DOHH2 (cell line): Measurements from ENCODE around the gene RAD51B.
A peak's percentile ranks its signal among the peaks of the same experiment; 100 is the strongest.

Experiments used
- H3F3A ChIP-seq: fragments of 200-600 bp; sonication (generic), shearing (Covaris generic); 2 replicates; pipeline ENCODE4 v1.6.0; 2016; ENCODE audit warnings: antibody characterized with exemption, mild to moderate bottlenecking; ENCODE audit not compliant: control insufficient read depth, insufficient read depth
- H3K27ac ChIP-seq: fragments of 200-600 bp; sonication (generic); 2 replicates; pipeline ENCODE4 v1.5.1; 2014; ENCODE audit warnings: low read depth, mild to moderate bottlenecking, low read length, moderate library complexity
- H3K27me3 ChIP-seq: fragments of 200-600 bp; sonication (generic); 2 replicates; pipeline ENCODE4 v1.6.1; 2014; ENCODE audit warnings: mild to moderate bottlenecking, low read length, mixed read lengths; ENCODE audit not compliant: control insufficient read depth
- H3K36me3 ChIP-seq: fragments of 200-600 bp; sonication (generic); 2 replicates; pipeline ENCODE4 v1.6.1; 2014; ENCODE audit warnings: mild to moderate bottlenecking, low read length, moderate library complexity, mixed read lengths; ENCODE audit not compliant: control insufficient read depth
- H3K4me1 ChIP-seq: fragments of 200-600 bp; sonication (generic); 2 replicates; pipeline ENCODE4 v1.6.1; 2014; ENCODE audit warnings: mild to moderate bottlenecking, low read length, mixed read lengths; ENCODE audit not compliant: control insufficient read depth
- H3K4me2 ChIP-seq: fragments of 200-600 bp; sonication (generic); 2 replicates; pipeline ENCODE4 v1.6.0; 2014; ENCODE audit warnings: mild to moderate bottlenecking, low read length, moderate library complexity
- H3K4me3 ChIP-seq: fragments of 200-600 bp; sonication (generic); 2 replicates; pipeline ENCODE4 v1.5.1; 2014; ENCODE audit warnings: mild to moderate bottlenecking, low read length, mixed read lengths
- H3K79me2 ChIP-seq: fragments of 200-600 bp; sonication (generic); 2 replicates; pipeline ENCODE4 v1.6.1; 2014; ENCODE audit warnings: mild to moderate bottlenecking, low read length, mixed read lengths; ENCODE audit not compliant: control insufficient read depth
- H3K9me2 ChIP-seq: fragments of 200-600 bp; sonication (generic); replicated peaks from 2 replicates; pipeline ENCODE4 v1.6.1; 2014; ENCODE audit warnings: mild to moderate bottlenecking, low read length, mixed read lengths; ENCODE audit not compliant: control insufficient read depth
- H3K9me3 ChIP-seq: fragments of 200-600 bp; sonication (generic); 2 replicates; pipeline ENCODE4 v1.6.1; 2014; ENCODE audit warnings: antibody characterized with exemption, low read length, mixed read lengths; ENCODE audit not compliant: control insufficient read depth, insufficient read depth
- H4K20me1 ChIP-seq: fragments of 200-600 bp; sonication (generic); 2 replicates; pipeline ENCODE4 v1.6.0; 2014; ENCODE audit warnings: low read depth, mild to moderate bottlenecking, antibody characterized with exemption, low read length, moderate library complexity; ENCODE audit not compliant: control insufficient read depth, insufficient read depth
- CTCF ChIP-seq: fragments of 200-600 bp; sonication (generic); IDR thresholded peaks from one replicate; pipeline ENCODE4 v1.5.1; 2014; ENCODE audit warnings: antibody characterized with exemption, mild to moderate bottlenecking, low read depth, low read length; ENCODE audit not compliant: poor library complexity, severe bottlenecking
- EZH2phosphoT487 ChIP-seq: fragments of 200-600 bp; sonication (generic); IDR thresholded peaks from 2 replicates; pipeline ENCODE4 v1.6.1; 2017; ENCODE audit warnings: borderline replicate concordance, mild to moderate bottlenecking, antibody characterized with exemption, low read length, moderate library complexity, mixed read lengths

Gene RAD51B

GRCh38 chr14:68081489-68081888 is 261.9 kb downstream of the RAD51B start:
- Histone ChIP-seq H3K27ac (no peak overlapping the region), H3K4me2 (peak overlapping the region; percentile 15), H3K9me3 (no peaks in the 10 kb centered on the region), H3K9me2 (no peaks in the 10 kb centered on the region), H4K20me1 (no peaks in the 10 kb centered on the region), H3K79me2 (no peaks in the 10 kb centered on the region), H3F3A (no peaks in the 10 kb centered on the region), H3K36me3 (no peaks in the 10 kb centered on the region), H3K4me3 (0 out of 2 replicates have a peak overlapping the region, but pooled peaks have one; percentile 6), H3K4me1 (peaks cover 48% of the 10 kb centered on the region), H3K27me3 (no peaks in the 10 kb centered on the region)
- TF ChIP-seq CTCF (no peak), EZH2phosphoT487 (no peak)

- Histone ChIP-seq H3K9me2 (no peaks in the 10 kb centered on the region), H4K20me1 (no peaks in the 10 kb centered on the region), H3K27ac (no peak overlapping the region), H3K79me2 (no peaks in the 10 kb centered on the region), H3K36me3 (no peaks in the 10 kb centered on the region), H3F3A (no peaks in the 10 kb centered on the region), H3K4me2 (no peak overlapping the region), H3K4me3 (no peak overlapping the region), H3K9me3 (no peaks in the 10 kb centered on the region), H3K27me3 (no peaks in the 10 kb centered on the region), H3K4me1 (peaks cover 48% of the 10 kb centered on the region)
- TF ChIP-seq CTCF (no peak), EZH2phosphoT487 (no peak)
Measured at GRCh38 chr14:68082698-68083291, 263.2 kb downstream of the RAD51B start.

- TF ChIP-seq CTCF (peak; percentile 10), EZH2phosphoT487 (no peak)
- Histone ChIP-seq H3K27me3 (no peaks in the 10 kb centered on the region), H3F3A (no peaks in the 10 kb centered on the region), H3K9me3 (no peaks in the 10 kb centered on the region), H3K27ac (no peak overlapping the region), H3K4me1 (peaks cover 35% of the 10 kb centered on the region), H3K36me3 (no peaks in the 10 kb centered on the region), H3K4me2 (no peak overlapping the region), H3K4me3 (no peak overlapping the region), H3K9me2 (no peaks in the 10 kb centered on the region), H3K79me2 (no peaks in the 10 kb centered on the region), H4K20me1 (no peaks in the 10 kb centered on the region)
Measured at GRCh38 chr14:68084256-68084655, 264.7 kb downstream of the RAD51B start.

GRCh38 chr14:68085742-68086141 is 266.2 kb downstream of the RAD51B start:
- TF ChIP-seq CTCF, result no peak
- TF ChIP-seq EZH2phosphoT487, result no peak
- H3K4me2 ChIP-seq, result no peak overlapping the region

More at GRCh38 chr14:68085742-68086141, 266.2 kb downstream of the RAD51B start:
- peaks cover 20% of the 10 kb centered on the region for H3K4me1 ChIP-seq
- no peaks in the 10 kb centered on the region for H3K79me2 ChIP-seq
- no peak overlapping the region for H3K4me3 ChIP-seq
- H3K9me3 ChIP-seq, result no peaks in the 10 kb centered on the region
- no peaks in the 10 kb centered on the region for H3K27me3 ChIP-seq
- H3K36me3 ChIP-seq, result no peaks in the 10 kb centered on the region
- H3F3A ChIP-seq, result no peaks in the 10 kb centered on the region
- no peaks in the 10 kb centered on the region for H3K9me2 ChIP-seq
- no peaks in the 10 kb centered on the region for H4K20me1 ChIP-seq
- no peak overlapping the region for H3K27ac ChIP-seq
